GM23338 (cell line): ENCODE data around the gene PLAAT5. TPM values are rescaled to one million over a fixed set of nuclear protein-coding genes. Genes with fewer than 3 reads are reported as not detected.

ENCODE experiments used
- ATAC-seq: fragments of 200-7000 bp; cut with Tn5 transposase; 3 replicates; pipeline ENCODE4 v1.9.1; 2020
- DNase-seq: peaks from one replicate; pipeline ENCODE4 v3.0.0-alpha.2; 2015; ENCODE audit warnings: low spot score
- H2AFZ ChIP-seq: fragments of 200-600 bp; sonication (generic); 2 replicates; pipeline ENCODE4 v1.8.0; 2016; ENCODE audit warnings: antibody characterized with exemption, mild to moderate bottlenecking, moderate library complexity
- H3F3A ChIP-seq: fragments of 200-600 bp; sonication (generic); replicated peaks from 2 replicates; pipeline ENCODE4 v1.8.0; 2017; ENCODE audit warnings: antibody characterized with exemption, mixed run types, low read depth
- H3K27ac ChIP-seq: fragments of 200-600 bp; sonication (generic); 2 replicates; pipeline ENCODE4 v1.6.1; 2016; ENCODE audit warnings: low read depth
- H3K27me3 ChIP-seq: fragments of 200-600 bp; sonication (generic); 2 replicates; pipeline ENCODE4 v1.8.0; 2016; ENCODE audit warnings: mild to moderate bottlenecking, mixed run types, moderate library complexity; ENCODE audit not compliant: insufficient read depth
- H3K36me3 ChIP-seq: fragments of 200-600 bp; sonication (generic); 2 replicates; pipeline ENCODE4 v1.8.0; 2016; ENCODE audit warnings: mild to moderate bottlenecking; ENCODE audit not compliant: insufficient read depth
- H3K4me1 ChIP-seq: fragments of 200-600 bp; sonication (generic); 2 replicates; pipeline ENCODE4 v1.8.0; 2016; ENCODE audit warnings: mild to moderate bottlenecking, moderate library complexity; ENCODE audit not compliant: insufficient read depth
- H3K4me2 ChIP-seq: fragments of 200-600 bp; sonication (generic); 2 replicates; pipeline ENCODE4 v1.7.1; 2017; ENCODE audit warnings: mixed run types
- H3K4me3 ChIP-seq: fragments of 200-600 bp; sonication (generic); 2 replicates; pipeline ENCODE4 v1.6.1; 2016; ENCODE audit warnings: mixed run types
- H3K79me2 ChIP-seq: fragments of 200-600 bp; sonication (generic); replicated peaks from 2 replicates; pipeline ENCODE4 v1.8.0; 2017; ENCODE audit warnings: mild to moderate bottlenecking; ENCODE audit not compliant: insufficient read depth
- H3K9me2 ChIP-seq: fragments of 200-600 bp; sonication (generic); 2 replicates; pipeline ENCODE4 v1.8.0; 2017; ENCODE audit not compliant: insufficient read depth
- H4K20me1 ChIP-seq: fragments of 200-600 bp; sonication (generic); replicated peaks from 2 replicates; pipeline ENCODE4 v1.8.0; 2017; ENCODE audit warnings: mild to moderate bottlenecking; ENCODE audit not compliant: insufficient read depth
- H3K27ac Mint-ChIP-seq: 2 replicates; pipeline ENCODE4 v1.8.0; 2020; ENCODE audit warnings: inconsistent platforms, mild to moderate bottlenecking, moderate library complexity, mixed read lengths
- H3K27me3 Mint-ChIP-seq: 3 replicates; pipeline ENCODE4 v1.8.0; 2022; ENCODE audit warnings: low read depth, mild to moderate bottlenecking, moderate library complexity, mixed read lengths, inconsistent platforms; ENCODE audit not compliant: insufficient read depth, poor library complexity
- H3K36me3 Mint-ChIP-seq: 3 replicates; pipeline ENCODE4 v1.8.0; 2021; ENCODE audit warnings: low read depth, mild to moderate bottlenecking, inconsistent platforms, moderate library complexity, mixed read lengths
- H3K4me1 Mint-ChIP-seq: 3 replicates; pipeline ENCODE4 v1.8.0; 2020; ENCODE audit warnings: mild to moderate bottlenecking, inconsistent platforms, mixed read lengths
- H3K4me3 Mint-ChIP-seq: 3 replicates; pipeline ENCODE4 v1.8.0; 2021; ENCODE audit warnings: moderate library complexity, mild to moderate bottlenecking, inconsistent platforms, mixed read lengths
- H3K9me3 Mint-ChIP-seq: 3 replicates; pipeline ENCODE4 v1.8.0; 2020; ENCODE audit warnings: moderate library complexity, mild to moderate bottlenecking, inconsistent platforms, mixed read lengths
- CREB1 ChIP-seq: fragments of 250-450 bp; sonication (Bioruptor Pico); IDR thresholded peaks from 2 replicates; pipeline ENCODE4 v1.5.0; 2020; ENCODE audit warnings: low read depth, mild to moderate bottlenecking, moderate library complexity
- CTCF ChIP-seq, 2 experiments: fragments of 200-600 bp in 1 of 2; sonication (generic) in 1 of 2; conservative IDR thresholded peaks; 2 replicates each; pipeline versions ENCODE4 v1.5.1 to v1.6.1; 2016 to 2017; ENCODE audit warnings: antibody characterized with exemption in 2 of 2, low read depth in 2 of 2, mild to moderate bottlenecking in 2 of 2, moderate library complexity in 1 of 2
- ETS1 ChIP-seq: IDR thresholded peaks from 2 replicates; pipeline ENCODE4 v1.6.1; 2016; ENCODE audit warnings: antibody characterized with exemption
- EZH2 ChIP-seq: fragments of 200-600 bp; sonication (generic); IDR thresholded peaks from one replicate; pipeline ENCODE4 v1.8.0; 2017; ENCODE audit warnings: antibody characterized with exemption, mild to moderate bottlenecking, low read depth; ENCODE audit not compliant: unreplicated experiment
- EZH2phosphoT487 ChIP-seq: fragments of 200-600 bp; sonication (generic); IDR thresholded peaks from one replicate; pipeline ENCODE4 v1.8.1; 2018; ENCODE audit warnings: antibody characterized with exemption; ENCODE audit not compliant: unreplicated experiment
- JUNB ChIP-seq: IDR thresholded peaks from one replicate; pipeline ENCODE4 v1.6.1; 2016; ENCODE audit warnings: antibody characterized with exemption; ENCODE audit not compliant: unreplicated experiment
- NANOG ChIP-seq: IDR thresholded peaks from 2 replicates; pipeline ENCODE4 v1.6.1; 2016; ENCODE audit warnings: antibody characterized with exemption, borderline replicate concordance
- POLR2AphosphoS5 ChIP-seq: IDR thresholded peaks from 2 replicates; pipeline ENCODE4 v1.6.1; 2016; ENCODE audit warnings: antibody characterized with exemption, low read depth
- REST ChIP-seq: IDR thresholded peaks from one replicate; pipeline ENCODE4 v1.6.1; 2018; ENCODE audit warnings: antibody characterized with exemption; ENCODE audit not compliant: unreplicated experiment
- STAT1 ChIP-seq: IDR thresholded peaks from one replicate; pipeline ENCODE4 v1.6.1; 2016; ENCODE audit warnings: antibody characterized with exemption; ENCODE audit not compliant: unreplicated experiment
- ZNF114 ChIP-seq: fragments of 250-450 bp; sonication (Bioruptor Pico); IDR thresholded peaks from 2 replicates; pipeline ENCODE4 v1.5.0; 2020; ENCODE audit warnings: mild to moderate bottlenecking, moderate library complexity
- ZNF331 ChIP-seq: fragments of 250-450 bp; sonication (Bioruptor Pico); IDR thresholded peaks from 2 replicates; pipeline ENCODE4 v1.5.0; 2020; ENCODE audit warnings: low read depth, mild to moderate bottlenecking, moderate library complexity
- ZNF462 ChIP-seq: fragments of 250-450 bp; sonication (Bioruptor Pico); IDR thresholded peaks from 2 replicates; pipeline ENCODE4 v1.5.0; 2020; ENCODE audit warnings: mild to moderate bottlenecking, moderate library complexity
- polyA plus RNA-seq: library from polyadenylated mRNA; unstranded; fragments of >200 nt; fragmentation: Nextera tagmentation; extraction: Ambion mirVana; gene quantifications from 2 replicates; pipeline ENCODE4 v1.2.1, GENCODE V29; 2016
- total RNA-seq: library from RNA; depleted of rRNA; stranded (reverse); fragments of >200 nt; shearing (Covaris generic); gene quantifications from 2 replicates; pipeline ENCODE4 v1.2.3, GENCODE V29; 2014

The PLAAT5 gene
- total and polyA plus RNA-seq, 2 experiments from 2014 or later, result 7.7 to 11.6 TPM

- H3K4me1 ChIP-seq, result peaks cover 17% of the 10 kb centered on the region; the same call in 1 of the 2 replicates
- TF ChIP-seq ETS1 (no peak), CREB1 (no peak), JUNB (no peak), POLR2AphosphoS5 (no peak), EZH2phosphoT487 (no peak), EZH2 (no peak), NANOG (no peak), STAT1 (no peak), ZNF331 (CRISPR knock-in tag) (no peak), ZNF462 (no peak), REST (no peak), ZNF114 (CRISPR knock-in tag) (no peak), CTCF (conservative IDR thresholded peaks at IDR 0.05; ENCODE audit: low read depth in 2 of 2) (no peak)
- no peaks in the 10 kb centered on the region for H3K27me3 ChIP-seq
- H2AFZ ChIP-seq, result no peak overlapping the region
- no peak overlapping the region for H3K4me2 ChIP-seq
- no peaks in the 10 kb centered on the region for H3F3A ChIP-seq
- ATAC-seq (no peak), DNase-seq (no peak)
- H3K36me3 Mint-ChIP-seq, result peaks cover 39% of the 10 kb centered on the region
- H3K4me1 Mint-ChIP-seq, result peaks cover 22% of the 10 kb centered on the region
- peaks cover 13% of the 10 kb centered on the region; the same call in 1 of the 2 replicates for H3K36me3 ChIP-seq
- H3K9me2 ChIP-seq, result peaks cover 12% of the 10 kb centered on the region
- peaks cover 4% of the 10 kb centered on the region for H3K27me3 Mint-ChIP-seq
- no peak overlapping the region for H3K27ac Mint-ChIP-seq
- H4K20me1 ChIP-seq, result no peaks in the 10 kb centered on the region
- H3K4me3 ChIP-seq, result no peak overlapping the region
- H3K79me2 ChIP-seq, result no peaks in the 10 kb centered on the region
- H3K27ac ChIP-seq, result no peak overlapping the region
- peaks cover 45% of the 10 kb centered on the region for H3K9me3 Mint-ChIP-seq
- H3K4me3 Mint-ChIP-seq, result no peak overlapping the region
These were observed 8.9 kb upstream of the PLAAT5 start for GRCh38 chr11:63499874-63500273.
